HEK293T (cell line): ENCODE measurements around the gene INPP5D.

Source experiments
- BHLHE40 ChIP-seq: fragments of 450-650 bp; IDR thresholded peaks from 2 replicates; pipeline ENCODE4 v1.6.1; 2016; ENCODE audit warnings: mild to moderate bottlenecking, moderate library complexity, borderline replicate concordance
- ELF4 ChIP-seq: fragments of 450-650 bp; IDR thresholded peaks from 2 replicates; pipeline ENCODE4 v1.6.1; 2017; ENCODE audit warnings: antibody characterized with exemption
- FOXK2 ChIP-seq: fragments of 450-650 bp; IDR thresholded peaks from 2 replicates; pipeline ENCODE4 v1.6.1; 2016; ENCODE audit warnings: mild to moderate bottlenecking
- HDGF ChIP-seq: fragments of 450-650 bp; IDR thresholded peaks from 2 replicates; pipeline ENCODE4 v1.6.1; 2017; ENCODE audit warnings: antibody characterized with exemption, borderline replicate concordance
- LEF1 ChIP-seq: fragments of 450-650 bp; IDR thresholded peaks from 2 replicates; pipeline ENCODE4 v1.6.1; 2017; ENCODE audit warnings: mild to moderate bottlenecking, borderline replicate concordance
- SP1 ChIP-seq: fragments of 450-650 bp; IDR thresholded peaks from 2 replicates; pipeline ENCODE4 v1.6.1; 2017
- SUZ12 ChIP-seq: fragments of 450-650 bp; IDR thresholded peaks from 2 replicates; pipeline ENCODE4 v1.6.1; 2016; ENCODE audit warnings: mild to moderate bottlenecking
- TARDBP ChIP-seq: fragments of 450-650 bp; IDR thresholded peaks from 2 replicates; pipeline ENCODE4 v1.6.1; 2016
- ZNF384 ChIP-seq: fragments of 450-650 bp; IDR thresholded peaks from 2 replicates; pipeline ENCODE4 v1.6.1; 2016
- TF ChIP-seq, protein P1 (sequence below): fragments of 450-650 bp; IDR thresholded peaks from 2 replicates; pipeline ENCODE4 v1.6.1; 2016

DNA sequence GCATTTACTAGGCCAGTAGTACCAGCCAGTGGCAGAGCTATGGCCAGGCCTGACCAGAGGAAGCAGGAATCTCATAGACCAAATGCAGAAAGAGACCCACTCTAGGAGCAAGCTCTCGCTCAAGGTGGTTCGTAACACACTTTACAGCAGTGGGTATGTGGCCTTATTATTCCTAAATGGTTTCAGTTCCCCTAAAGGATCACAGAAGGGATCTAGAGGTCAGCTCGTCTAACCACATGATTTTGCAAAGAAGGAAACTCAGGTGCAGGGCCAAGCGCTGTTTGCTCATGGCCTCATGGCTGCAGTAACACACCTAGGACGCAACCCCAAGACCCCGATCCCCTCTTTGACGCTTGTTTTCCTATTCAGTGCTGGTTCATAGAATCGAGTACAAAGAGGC lies 125.8 kb downstream of the INPP5D start:
- no peak for TF ChIP-seq SP1
- no peak for TF ChIP-seq SUZ12
- TF ChIP-seq FOXK2 = no peak
- TF ChIP-seq ELF4 = no peak
- TF ChIP-seq BHLHE40 = no peak
- TF ChIP-seq, protein P1, sequence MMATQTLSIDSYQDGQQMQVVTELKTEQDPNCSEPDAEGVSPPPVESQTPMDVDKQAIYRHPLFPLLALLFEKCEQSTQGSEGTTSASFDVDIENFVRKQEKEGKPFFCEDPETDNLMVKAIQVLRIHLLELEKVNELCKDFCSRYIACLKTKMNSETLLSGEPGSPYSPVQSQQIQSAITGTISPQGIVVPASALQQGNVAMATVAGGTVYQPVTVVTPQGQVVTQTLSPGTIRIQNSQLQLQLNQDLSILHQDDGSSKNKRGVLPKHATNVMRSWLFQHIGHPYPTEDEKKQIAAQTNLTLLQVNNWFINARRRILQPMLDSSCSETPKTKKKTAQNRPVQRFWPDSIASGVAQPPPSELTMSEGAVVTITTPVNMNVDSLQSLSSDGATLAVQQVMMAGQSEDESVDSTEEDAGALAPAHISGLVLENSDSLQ = no peak
- no peak for TF ChIP-seq TARDBP
- TF ChIP-seq ZNF384 = no peak
- TF ChIP-seq LEF1 = no peak
- TF ChIP-seq HDGF = no peak
